A172 (cell line): ENCODE measurements around the gene SLC35F3. TPM values are rescaled to one million over a fixed set of nuclear protein-coding genes. Genes with fewer than 3 reads are reported as not detected.

Experiments
- DNase-seq: peaks from one replicate; pipeline ENCODE4 v3.0.0-alpha.2; 2015; ENCODE audit warnings: low spot score
- total RNA-seq: library from RNA; depleted of rRNA; stranded (reverse); fragments of >200 nt; shearing (Covaris generic); gene quantifications from 2 replicates; pipeline ENCODE4 v1.2.3, GENCODE V29; 2014

The SLC35F3 gene
- total RNA-seq, 1 experiment from 2014 or later: not detected

DNA sequence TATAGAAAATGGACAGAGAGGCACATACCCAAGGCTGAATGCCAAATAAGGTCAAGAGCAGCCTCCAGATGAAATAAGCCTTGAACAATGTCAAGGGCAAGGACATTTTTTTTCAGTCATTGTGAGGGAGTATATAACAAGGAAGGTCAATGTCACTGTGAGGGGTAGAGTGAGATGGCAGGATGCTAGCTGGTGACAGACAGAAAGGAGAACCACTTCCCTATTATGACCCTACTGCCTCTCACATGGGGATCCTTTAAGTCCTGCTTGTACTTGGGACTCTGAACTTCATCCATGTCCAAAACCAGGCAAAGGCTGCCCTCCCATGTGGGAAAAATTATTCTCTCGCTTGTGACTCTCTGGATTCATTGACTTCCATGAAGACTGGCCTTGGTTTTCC lies 349.3 kb downstream of the SLC35F3 start:
- no peak for DNase-seq

- DNase-seq: peak; percentile 54
Measured at GRCh38 chr1:234256359-234256758, 351.9 kb downstream of the SLC35F3 start.

DNA sequence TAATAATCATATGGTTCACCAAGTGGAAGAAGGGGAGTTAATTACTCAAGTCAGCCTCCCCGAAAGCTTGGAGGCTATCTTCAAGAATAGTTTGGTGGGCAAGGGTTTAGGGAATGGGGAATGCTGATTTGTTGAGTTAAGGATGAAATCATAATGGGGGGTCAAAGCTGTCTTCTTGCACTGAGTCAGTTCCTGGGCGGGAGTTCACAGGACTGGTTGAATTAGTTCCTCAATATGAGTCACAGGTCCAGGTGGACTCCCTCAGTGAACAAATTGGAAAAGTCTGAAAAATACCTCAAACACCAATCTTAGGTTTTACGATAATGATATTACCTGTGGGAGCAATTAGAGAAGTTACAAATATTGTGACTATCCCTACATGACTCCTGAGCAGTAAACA lies 353.6 kb downstream of the SLC35F3 start:
- no peak for DNase-seq

GRCh38 chr1:234260578-234260977 lies 356.1 kb downstream of the SLC35F3 start:
- peak; percentile 79 for DNase-seq

DNA sequence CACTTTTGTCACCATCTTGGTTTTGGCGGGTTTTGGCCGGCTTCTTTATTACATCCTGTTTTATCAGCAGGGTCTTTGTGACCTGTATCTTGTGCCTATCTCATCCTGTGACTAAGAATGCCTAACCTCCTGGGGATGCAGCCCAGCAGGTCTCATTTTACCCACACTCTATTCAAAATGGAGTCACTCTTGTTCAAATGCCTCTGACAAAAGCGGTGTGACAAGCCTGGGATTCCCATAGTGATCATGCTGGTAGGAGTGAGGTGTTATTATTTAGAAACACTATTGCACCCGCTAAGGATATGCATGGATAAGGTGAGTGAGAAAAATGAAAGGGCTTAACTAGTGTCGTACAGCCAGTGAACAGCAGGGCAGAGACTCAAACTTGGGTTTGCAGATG lies 357.1 kb downstream of the SLC35F3 start:
- no peak for DNase-seq

DNA sequence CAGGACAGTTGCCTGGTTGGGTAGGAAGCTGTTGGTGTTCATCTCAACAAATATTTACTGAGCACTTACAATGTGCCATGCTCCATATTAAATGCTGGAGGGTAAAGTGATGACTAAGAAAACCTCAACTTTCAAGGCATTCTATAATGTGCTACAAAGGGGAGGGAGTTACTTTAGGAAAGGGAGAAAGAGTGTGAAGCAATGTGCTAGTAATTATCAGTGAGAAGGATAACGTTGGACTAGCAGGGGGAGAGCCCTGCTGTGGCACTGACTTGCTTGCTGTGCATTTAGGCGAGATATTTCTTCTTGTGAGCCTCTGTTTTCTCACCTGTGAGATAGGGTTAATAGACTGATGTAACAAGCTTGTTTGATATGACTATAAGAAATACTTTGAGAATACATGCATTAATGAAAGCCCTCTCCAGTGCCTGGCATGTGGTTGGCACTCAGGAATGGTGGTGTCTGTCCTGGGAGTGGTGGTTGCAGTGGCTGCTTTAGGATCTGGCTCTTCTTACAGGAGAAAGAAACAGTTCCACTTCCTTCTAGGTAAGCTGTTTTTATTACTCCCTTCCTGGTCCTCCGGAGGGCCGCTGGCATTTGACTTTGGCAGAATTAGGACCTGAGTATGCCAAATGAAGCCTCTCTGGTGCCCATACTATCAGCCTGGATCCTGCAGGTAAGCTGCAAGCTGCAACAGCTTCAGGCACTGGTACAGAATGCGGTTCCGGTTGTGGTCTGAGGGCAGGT lies 357.7 kb downstream of the SLC35F3 start:
- no peak for DNase-seq

GRCh38 chr1:234262754-234263105 lies 358.3 kb downstream of the SLC35F3 start:
- DNase-seq: no peak

DNA sequence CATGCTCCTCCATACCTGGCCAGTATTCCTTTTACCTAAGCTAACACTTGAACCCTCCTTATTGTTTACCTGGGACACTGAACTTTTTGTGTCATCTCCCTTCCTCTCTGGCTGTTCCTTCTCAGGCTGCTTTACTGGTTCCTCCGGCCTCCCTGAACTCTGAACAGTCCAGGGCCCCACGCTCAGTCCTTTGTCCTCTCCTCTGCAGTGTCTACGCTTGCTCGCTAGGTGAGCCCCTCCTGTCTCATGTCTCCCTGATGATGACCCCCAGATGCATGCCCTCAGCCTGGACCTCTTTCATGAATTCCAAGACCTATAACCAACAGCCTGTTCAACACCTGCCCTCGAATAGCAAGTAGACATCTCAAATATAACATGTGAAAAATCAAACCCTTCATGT lies 360.4 kb downstream of the SLC35F3 start:
- DNase-seq: no peak

DNA sequence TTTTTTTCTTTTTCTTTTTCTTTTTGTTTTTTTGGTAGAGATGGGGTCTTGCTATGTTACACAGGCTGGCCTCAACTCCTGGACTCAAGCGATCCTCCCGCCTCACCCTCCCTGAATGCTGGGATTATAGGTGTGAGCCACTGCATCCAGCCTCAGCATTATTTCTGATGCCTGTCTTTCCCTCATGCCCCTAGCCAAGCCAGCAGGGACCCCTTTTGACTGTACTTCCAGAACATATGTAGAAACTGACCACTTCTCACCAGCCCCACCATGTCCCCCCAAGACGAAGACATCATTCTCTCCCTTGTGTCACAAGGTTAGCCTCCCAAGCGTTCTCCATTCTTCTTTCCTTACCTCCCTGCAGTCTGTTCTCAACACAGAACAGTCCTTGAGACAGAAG lies 360.8 kb downstream of the SLC35F3 start:
- no peak for DNase-seq

DNA sequence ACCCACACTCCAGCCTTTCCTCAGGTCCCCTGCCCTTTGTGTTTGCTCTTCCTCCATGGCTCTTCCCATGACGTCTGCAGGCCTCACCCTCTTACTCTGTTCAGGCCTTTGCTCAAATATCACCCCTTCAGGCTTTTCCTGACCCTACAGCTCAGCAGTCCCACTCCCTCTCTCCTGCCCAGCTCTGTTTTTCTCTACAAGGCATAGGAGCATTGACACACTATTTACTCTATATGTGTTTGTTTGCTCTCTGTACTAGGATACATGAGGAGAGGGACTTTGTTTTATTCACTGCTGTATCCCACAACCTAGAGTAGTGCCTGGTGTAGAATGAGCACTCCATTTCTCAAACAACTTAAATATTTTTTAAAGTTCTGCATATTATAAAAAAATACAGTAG lies 361.4 kb downstream of the SLC35F3 start:
- no peak for DNase-seq

DNA sequence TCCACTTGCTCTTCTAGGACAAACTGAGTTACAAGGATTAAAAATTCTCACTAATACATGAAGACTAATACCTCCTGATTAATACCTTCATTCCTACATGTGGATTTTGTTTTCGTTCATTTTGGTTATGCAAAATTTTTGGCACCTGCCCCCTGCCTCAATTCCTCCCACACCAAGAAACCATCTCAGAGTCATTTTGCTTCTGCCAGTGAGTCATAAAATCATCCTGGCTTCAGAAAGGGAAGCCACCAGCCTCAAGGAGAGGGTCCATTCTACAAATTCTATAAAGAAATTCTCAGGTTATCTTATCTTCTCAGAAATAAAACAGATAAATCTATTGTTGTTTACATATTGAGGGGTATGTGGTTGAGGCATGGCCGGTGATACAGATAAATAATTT lies 365.6 kb downstream of the SLC35F3 start:
- no peak for DNase-seq

- peak; percentile 59 for DNase-seq
Measured at GRCh38 chr1:234270581-234271242, 366.2 kb downstream of the SLC35F3 start.

DNA sequence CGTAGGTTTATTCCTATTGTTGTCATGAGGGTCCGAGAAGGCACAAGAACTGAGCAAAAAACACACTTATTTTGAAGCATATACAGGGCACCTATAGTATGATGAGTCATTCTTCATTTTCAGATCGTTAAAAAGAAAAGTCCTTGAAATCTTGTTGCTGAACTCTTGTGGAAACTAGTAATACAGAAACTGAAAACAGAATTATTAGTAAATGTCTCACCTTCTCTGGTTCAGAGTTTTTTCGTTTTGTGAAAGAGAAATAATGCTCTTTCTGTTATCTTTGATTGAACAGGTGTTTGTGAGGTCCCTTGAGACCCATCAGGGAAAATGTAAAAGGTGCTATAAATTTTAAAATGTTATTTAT lies 366.7 kb downstream of the SLC35F3 start:
- DNase-seq: no peak

GRCh38 chr1:234272656-234273312 lies 368.3 kb downstream of the SLC35F3 start:
- no peak for DNase-seq

DNA sequence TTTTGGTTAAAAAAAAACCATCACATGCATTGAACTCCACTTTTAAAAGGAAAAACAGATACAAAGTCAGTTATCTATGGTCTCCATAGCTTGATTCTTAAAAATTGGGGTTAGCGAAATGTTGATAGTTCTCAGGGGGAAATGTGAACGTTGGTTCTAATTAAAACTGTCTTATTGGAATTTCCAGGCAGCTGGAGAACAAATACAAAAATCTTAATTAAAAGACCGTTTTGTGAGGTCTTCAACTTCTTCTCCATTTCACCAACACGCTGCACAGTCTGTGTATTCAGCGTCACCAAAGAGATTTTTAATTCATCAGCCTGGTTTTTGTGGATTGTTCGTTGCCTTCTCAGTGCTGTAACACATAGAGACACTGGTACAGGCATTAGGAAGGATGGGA lies 369.5 kb downstream of the SLC35F3 start:
- DNase-seq: no peak

DNA sequence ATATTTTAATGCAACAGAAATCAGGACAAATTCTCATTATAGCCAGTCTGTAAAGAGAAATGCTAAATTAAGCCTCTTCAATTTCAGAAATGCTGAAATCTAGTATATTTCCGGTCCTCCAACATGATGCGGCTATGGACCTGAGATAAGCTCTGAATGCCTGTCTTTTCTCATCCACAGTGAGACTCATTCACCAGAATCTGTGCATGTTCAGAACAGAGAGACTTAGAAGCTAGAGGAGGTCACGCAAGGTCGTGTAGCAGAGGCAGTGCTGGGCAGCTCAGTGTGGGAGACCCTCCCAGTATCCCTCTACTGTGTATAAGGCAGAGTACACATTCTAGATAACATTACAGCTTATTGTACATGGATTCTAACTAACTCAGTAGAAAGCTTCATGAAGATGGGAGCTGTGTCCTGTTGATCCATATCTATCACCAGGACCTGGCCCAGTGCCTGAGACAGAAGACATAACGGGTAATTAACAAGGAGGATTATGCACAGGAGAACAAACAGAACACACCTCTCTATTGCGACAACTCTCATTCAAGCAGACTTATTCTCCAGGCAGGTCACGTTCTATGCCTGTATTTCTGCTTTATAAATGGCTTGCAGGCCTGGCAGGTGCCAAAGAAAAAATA lies 371.8 kb downstream of the SLC35F3 start:
- DNase-seq: no peak

DNA sequence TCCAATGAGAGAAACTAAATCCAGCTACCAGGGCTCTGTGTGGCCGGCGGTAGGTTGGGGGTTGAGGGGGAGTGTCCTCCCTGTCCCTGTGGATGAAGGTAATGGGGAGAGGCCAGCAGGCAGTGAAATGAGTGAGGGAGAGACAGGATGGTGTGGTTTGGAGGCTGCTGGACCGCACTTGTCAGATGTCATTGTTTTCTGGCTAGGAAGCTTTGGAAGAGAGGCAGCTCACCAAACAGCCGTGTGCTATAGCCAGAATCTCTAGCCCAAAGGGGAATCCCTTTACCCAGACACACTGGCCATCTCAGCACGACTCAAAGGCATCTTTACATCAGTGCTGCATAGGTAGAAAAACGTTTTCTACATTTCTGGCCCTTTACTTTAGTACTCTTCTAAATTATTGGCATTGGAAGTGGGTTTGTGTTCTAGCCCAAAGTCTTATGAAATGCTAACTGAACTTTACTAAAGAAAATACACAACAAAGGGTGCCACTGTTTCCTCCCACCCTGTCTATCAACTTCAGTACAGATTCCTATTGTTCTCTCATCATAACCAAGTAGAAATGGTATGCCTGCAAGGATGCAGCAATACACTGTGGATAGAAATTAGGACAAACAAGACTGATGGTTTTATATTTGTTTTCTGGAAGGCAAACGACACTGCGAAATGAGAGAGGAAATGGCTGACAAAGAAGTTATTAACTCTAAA lies 372.8 kb downstream of the SLC35F3 start:
- DNase-seq: no peak

DNA sequence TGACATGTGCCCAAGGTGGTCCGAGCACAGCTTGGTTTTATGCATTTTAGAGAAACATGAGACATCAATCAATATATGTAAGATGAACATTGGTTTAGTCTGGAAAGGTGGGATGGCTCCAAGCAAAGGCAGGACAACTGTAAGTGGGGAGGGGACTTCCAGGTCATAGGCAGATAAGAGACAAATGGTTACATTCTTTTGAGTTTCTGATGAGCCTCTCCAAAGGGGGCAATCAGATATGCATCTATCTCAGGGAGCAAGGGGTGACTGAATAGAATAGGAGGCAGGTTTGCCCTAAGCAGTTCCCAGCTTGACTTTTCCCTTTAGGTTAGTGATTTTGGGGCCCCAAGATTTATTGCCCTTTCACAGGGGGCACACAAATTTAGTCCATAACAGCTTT lies 374.5 kb downstream of the SLC35F3 start:
- DNase-seq: no peak

- no peak for DNase-seq
Measured at GRCh38 chr1:234280500-234280899, 376.0 kb downstream of the SLC35F3 start.

DNA sequence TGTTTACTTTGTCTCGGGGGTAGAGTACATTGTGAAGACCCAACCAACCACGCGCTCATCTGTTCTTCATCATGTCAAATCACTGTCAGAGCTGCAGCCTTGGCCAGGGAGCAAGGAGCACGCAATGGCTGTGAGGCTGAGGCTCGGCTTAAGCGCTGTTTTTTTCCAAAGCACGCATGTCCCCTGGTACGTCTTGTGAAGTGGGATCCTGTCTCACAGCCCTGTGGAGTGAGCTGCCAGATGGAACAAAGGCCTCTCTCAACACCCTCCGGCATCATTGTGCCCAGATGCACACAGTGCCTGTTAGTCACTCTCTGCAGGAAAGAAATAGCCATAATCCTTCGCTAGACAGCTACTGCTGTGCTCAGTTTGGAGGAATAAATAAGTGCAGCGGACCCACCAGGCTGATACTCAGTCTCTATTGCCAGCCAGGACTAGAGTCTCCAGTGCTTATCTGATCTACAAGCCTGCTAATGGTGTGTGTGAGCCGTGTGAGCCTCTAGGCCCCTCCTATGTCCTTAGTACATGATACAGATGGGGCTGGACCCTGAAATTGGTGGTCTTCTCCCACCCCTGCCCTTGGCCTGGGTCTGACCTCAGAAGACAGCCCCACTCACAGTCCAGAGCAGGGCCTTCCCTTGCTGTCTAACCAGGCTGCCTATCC lies 377.5 kb downstream of the SLC35F3 start:
- no peak for DNase-seq

DNA sequence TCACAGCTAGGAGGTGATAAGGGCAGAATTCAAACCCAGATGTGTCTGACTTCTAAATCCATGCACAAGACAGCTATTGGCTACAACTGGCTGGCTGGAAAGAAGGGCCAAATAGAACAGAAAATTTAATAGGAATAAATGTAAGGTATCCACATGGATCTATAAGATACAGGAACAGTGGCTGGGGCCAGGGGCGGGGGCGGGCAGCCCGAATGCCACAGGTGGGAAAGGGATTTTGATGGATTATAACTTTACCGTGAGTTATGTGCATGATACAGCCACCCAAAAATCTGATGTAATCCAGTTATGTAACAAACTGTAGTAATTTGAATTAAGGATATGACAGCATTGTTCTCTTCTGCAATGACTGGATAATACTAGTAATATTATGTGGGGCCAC lies 381.7 kb downstream of the SLC35F3 start:
- no peak for DNase-seq

- DNase-seq: peak; percentile 20
Measured at GRCh38 chr1:234288946-234289345, 384.5 kb downstream of the SLC35F3 start.
